Liver (tissue), 9 donors: ENCODE measurements around the gene TM9SF4. TPM values are rescaled to one million over a fixed set of nuclear protein-coding genes. Genes with fewer than 3 reads are reported as not detected.

Experiments used
- DNase-seq: peaks from one replicate; pipeline ENCODE4 v3.0.0-alpha.2; 2017; ENCODE audit warnings: low spot score
- H3K27ac ChIP-seq, 2 donors: one replicate each; pipeline ENCODE4 v1.7.0; 2013; ENCODE audit warnings: inconsistent platforms in 2 of 2, low read length in 2 of 2, control low read depth in 1 of 2, low read depth in 1 of 2, mild to moderate bottlenecking in 1 of 2
- H3K27me3 ChIP-seq, 4 donors: one replicate each; pipeline versions ENCODE4 v1.6.1 to v1.7.0; 2013; ENCODE audit warnings: low read length in 3 of 4, inconsistent platforms in 1 of 4, mild to moderate bottlenecking in 1 of 4, moderate library complexity in 1 of 4; ENCODE audit not compliant: control insufficient read depth in 4 of 4, insufficient read depth in 4 of 4
- H3K36me3 ChIP-seq, 4 donors: one replicate each; pipeline versions ENCODE4 v1.6.1 to v1.7.0; 2013; ENCODE audit warnings: low read length in 3 of 4, mild to moderate bottlenecking in 3 of 4, low read depth in 1 of 4, moderate library complexity in 1 of 4; ENCODE audit not compliant: control insufficient read depth in 4 of 4, insufficient read depth in 3 of 4
- H3K4me1 ChIP-seq, 4 donors: one replicate each; pipeline versions ENCODE4 v1.6.1 to v1.7.0; 2013; ENCODE audit warnings: low read length in 3 of 4, mild to moderate bottlenecking in 3 of 4, moderate library complexity in 1 of 4; ENCODE audit not compliant: control insufficient read depth in 4 of 4, insufficient read depth in 4 of 4
- H3K4me3 ChIP-seq, 3 donors: one replicate each; pipeline versions ENCODE4 v1.6.1 to v1.7.0; 2013; ENCODE audit warnings: low read length in 3 of 3, control low read depth in 1 of 3, low read depth in 1 of 3, mild to moderate bottlenecking in 1 of 3
- H3K9ac ChIP-seq, 2 donors: one replicate each; pipeline ENCODE4 v1.7.0; 2013; ENCODE audit warnings: low read length in 2 of 2, mild to moderate bottlenecking in 2 of 2, moderate library complexity in 2 of 2, control low read depth in 1 of 2, low read depth in 1 of 2
- H3K9me3 ChIP-seq, 4 donors: one replicate each; pipeline versions ENCODE4 v1.6.1 to v1.7.0; 2013; ENCODE audit warnings: low read length in 3 of 4; ENCODE audit not compliant: control insufficient read depth in 4 of 4
- EGR1 ChIP-seq, 2 donors: IDR thresholded peaks; 2 replicates each; pipeline ENCODE4 v1.6.1; 2016 to 2018; ENCODE audit warnings: antibody characterized with exemption in 2 of 2, low read depth in 2 of 2
- FOXA2 ChIP-seq: IDR thresholded peaks from 2 replicates; pipeline ENCODE4 v1.6.1; 2016; ENCODE audit warnings: antibody characterized with exemption
- GABPA ChIP-seq, 2 donors: IDR thresholded peaks in 1 of 2; conservative IDR thresholded peaks in 1 of 2; 2 replicates each; pipeline ENCODE4 v1.6.1; 2016; ENCODE audit warnings: antibody characterized with exemption in 2 of 2, mild to moderate bottlenecking in 1 of 2, moderate library complexity in 1 of 2
- HNF4A ChIP-seq, 2 donors: conservative IDR thresholded peaks; 2 replicates each; pipeline ENCODE4 v1.6.1; 2016; ENCODE audit warnings: antibody characterized with exemption in 2 of 2, mild to moderate bottlenecking in 2 of 2
- HNF4G ChIP-seq: IDR thresholded peaks from 2 replicates; pipeline ENCODE4 v1.6.1; 2016; ENCODE audit warnings: antibody characterized with exemption
- JUND ChIP-seq, 2 donors: IDR thresholded peaks; 2 replicates each; pipeline ENCODE4 v1.6.1; 2016; ENCODE audit warnings: antibody characterized with exemption in 2 of 2
- NR2F2 ChIP-seq: IDR thresholded peaks from 2 replicates; pipeline ENCODE4 v1.6.1; 2016; ENCODE audit warnings: antibody characterized with exemption
- RAD21 ChIP-seq, 2 donors: IDR thresholded peaks; 2 replicates each; pipeline ENCODE4 v1.6.1; 2016; ENCODE audit warnings: antibody characterized with exemption in 2 of 2, mild to moderate bottlenecking in 2 of 2
- RXRA ChIP-seq, 2 donors: IDR thresholded peaks; 2 replicates each; pipeline ENCODE4 v1.6.1; 2017 to 2018; ENCODE audit warnings: antibody characterized with exemption in 2 of 2, mild to moderate bottlenecking in 1 of 2
- TAF1 ChIP-seq: conservative IDR thresholded peaks from 2 replicates; pipeline ENCODE4 v1.6.1; 2016; ENCODE audit warnings: antibody characterized with exemption, mild to moderate bottlenecking
- YY1 ChIP-seq: IDR thresholded peaks from 2 replicates; pipeline ENCODE4 v1.6.1; 2016; ENCODE audit warnings: antibody characterized with exemption, mild to moderate bottlenecking
- WGBS: extraction: QIAGEN DNeasy Blood & Tissue Kit; methylation state at CpG from one replicate; pipeline ENCODE4 v1.1.7; 2013; 5-methylcytosine and 5-hydroxymethylcytosine counted together
- polyA plus RNA-seq, 2 donors: library from polyadenylated mRNA; stranded (reverse) in 1 of 2; unstranded in 1 of 2; fragments of 200-250 nt in 1 of 2; fragments of >200 nt in 1 of 2; fragmentation: Nextera tagmentation in 1 of 2; extraction: Ambion mirVana in 1 of 2; gene quantifications; one replicate each; pipeline versions ENCODE4 v1.2.1 to v1.2.3, GENCODE V29; 2013 to 2015
- total RNA-seq, 2 donors: library from RNA; depleted of rRNA; stranded (reverse); fragments of >200 nt; gene quantifications; one replicate each; pipeline ENCODE4 v1.2.3, GENCODE V29; 2014
- TF ChIP-seq, protein P1 (sequence below): IDR thresholded peaks from 2 replicates; pipeline ENCODE4 v1.6.1; 2016; ENCODE audit warnings: antibody characterized with exemption
- TF ChIP-seq, protein P2 (sequence below): IDR thresholded peaks from 2 replicates; pipeline ENCODE4 v1.6.1; 2016; ENCODE audit warnings: antibody characterized with exemption, mild to moderate bottlenecking
- TF ChIP-seq, protein P3 (sequence below): IDR thresholded peaks from 2 replicates; pipeline ENCODE4 v1.6.1; 2016; ENCODE audit warnings: antibody characterized with exemption
- TF ChIP-seq, protein P4 (sequence below): fragments of 150-350 bp; IDR thresholded peaks from 2 replicates; pipeline ENCODE4 v1.5.1; 2017; ENCODE audit warnings: improper control_type of control experiment, low read depth, low read length; ENCODE audit not compliant: missing input control
- TF ChIP-seq, protein P5 (sequence below): IDR thresholded peaks from 2 replicates; pipeline ENCODE4 v1.6.1; 2016; ENCODE audit warnings: antibody characterized with exemption
- donor health status: healthy.
- donor health status: healthy.
- donor health status: healthy.
- donor health status: healthy.
- donor health status: healthy.

Gene TM9SF4
- total and polyA plus RNA-seq, 4 donors: 15.9 to 26.2 (median 22.2) TPM

DNA sequence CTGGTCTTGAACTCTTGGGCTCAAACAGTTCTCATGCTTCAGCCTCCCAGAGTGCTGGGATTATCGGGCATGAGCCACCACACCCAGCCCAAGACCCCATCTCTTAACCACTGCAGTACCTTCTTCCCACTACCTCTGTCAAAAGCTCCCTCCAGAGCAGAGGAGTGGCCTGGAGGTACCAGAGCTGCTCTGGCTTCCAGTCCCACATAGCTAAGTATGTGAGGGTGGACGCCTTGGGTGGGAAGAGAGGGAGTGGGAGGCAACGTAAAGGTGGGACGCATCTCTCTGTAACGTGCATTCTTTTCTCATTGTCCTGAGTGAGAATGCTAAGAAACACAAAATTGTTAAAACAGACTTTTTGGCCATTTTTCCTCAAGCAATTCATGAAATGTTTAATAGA, 24.5 kb downstream of the TM9SF4 start:
- Histone ChIP-seq H3K4me1 (peaks cover 0 to 3% (median 0%) of the 10 kb centered on the region in 4 donors), H3K27ac (no peak overlapping the region), H3K4me3 (no peak overlapping the region), H3K36me3 (peaks cover 8 to 43% (median 30%) of the 10 kb centered on the region in 4 donors), H3K9me3 (no peaks in the 10 kb centered on the region), H3K9ac (no peak overlapping the region), H3K27me3 (no peaks in the 10 kb centered on the region)
- no peak for DNase-seq
- WGBS: 96% methylated on average over 5 of the region's 5 CpGs
- TF ChIP-seq HNF4A (conservative IDR thresholded peaks at IDR 0.05) (no peak), GABPA (IDR thresholded peaks at IDR 0.05 in 1 of 2, conservative IDR thresholded peaks at IDR 0.05 in 1 of 2) (no peak), RAD21 (IDR thresholded peaks at IDR 0.05) (no peak), JUND (IDR thresholded peaks at IDR 0.05) (no peak), RXRA (IDR thresholded peaks at IDR 0.05) (no peak), FOXA2 (no peak), HNF4G (no peak), EGR1 (IDR thresholded peaks at IDR 0.05; ENCODE audit: low read depth in 2 of 2) (no peak), YY1 (no peak), TAF1 (no peak), NR2F2 (no peak)
- TF ChIP-seq, protein P1, sequence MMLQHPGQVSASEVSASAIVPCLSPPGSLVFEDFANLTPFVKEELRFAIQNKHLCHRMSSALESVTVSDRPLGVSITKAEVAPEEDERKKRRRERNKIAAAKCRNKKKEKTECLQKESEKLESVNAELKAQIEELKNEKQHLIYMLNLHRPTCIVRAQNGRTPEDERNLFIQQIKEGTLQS: no peak
- TF ChIP-seq, protein P2, sequence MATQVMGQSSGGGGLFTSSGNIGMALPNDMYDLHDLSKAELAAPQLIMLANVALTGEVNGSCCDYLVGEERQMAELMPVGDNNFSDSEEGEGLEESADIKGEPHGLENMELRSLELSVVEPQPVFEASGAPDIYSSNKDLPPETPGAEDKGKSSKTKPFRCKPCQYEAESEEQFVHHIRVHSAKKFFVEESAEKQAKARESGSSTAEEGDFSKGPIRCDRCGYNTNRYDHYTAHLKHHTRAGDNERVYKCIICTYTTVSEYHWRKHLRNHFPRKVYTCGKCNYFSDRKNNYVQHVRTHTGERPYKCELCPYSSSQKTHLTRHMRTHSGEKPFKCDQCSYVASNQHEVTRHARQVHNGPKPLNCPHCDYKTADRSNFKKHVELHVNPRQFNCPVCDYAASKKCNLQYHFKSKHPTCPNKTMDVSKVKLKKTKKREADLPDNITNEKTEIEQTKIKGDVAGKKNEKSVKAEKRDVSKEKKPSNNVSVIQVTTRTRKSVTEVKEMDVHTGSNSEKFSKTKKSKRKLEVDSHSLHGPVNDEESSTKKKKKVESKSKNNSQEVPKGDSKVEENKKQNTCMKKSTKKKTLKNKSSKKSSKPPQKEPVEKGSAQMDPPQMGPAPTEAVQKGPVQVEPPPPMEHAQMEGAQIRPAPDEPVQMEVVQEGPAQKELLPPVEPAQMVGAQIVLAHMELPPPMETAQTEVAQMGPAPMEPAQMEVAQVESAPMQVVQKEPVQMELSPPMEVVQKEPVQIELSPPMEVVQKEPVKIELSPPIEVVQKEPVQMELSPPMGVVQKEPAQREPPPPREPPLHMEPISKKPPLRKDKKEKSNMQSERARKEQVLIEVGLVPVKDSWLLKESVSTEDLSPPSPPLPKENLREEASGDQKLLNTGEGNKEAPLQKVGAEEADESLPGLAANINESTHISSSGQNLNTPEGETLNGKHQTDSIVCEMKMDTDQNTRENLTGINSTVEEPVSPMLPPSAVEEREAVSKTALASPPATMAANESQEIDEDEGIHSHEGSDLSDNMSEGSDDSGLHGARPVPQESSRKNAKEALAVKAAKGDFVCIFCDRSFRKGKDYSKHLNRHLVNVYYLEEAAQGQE: no peak
- TF ChIP-seq, protein P3, sequence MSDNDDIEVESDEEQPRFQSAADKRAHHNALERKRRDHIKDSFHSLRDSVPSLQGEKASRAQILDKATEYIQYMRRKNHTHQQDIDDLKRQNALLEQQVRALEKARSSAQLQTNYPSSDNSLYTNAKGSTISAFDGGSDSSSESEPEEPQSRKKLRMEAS: no peak
- TF ChIP-seq, protein P4, sequence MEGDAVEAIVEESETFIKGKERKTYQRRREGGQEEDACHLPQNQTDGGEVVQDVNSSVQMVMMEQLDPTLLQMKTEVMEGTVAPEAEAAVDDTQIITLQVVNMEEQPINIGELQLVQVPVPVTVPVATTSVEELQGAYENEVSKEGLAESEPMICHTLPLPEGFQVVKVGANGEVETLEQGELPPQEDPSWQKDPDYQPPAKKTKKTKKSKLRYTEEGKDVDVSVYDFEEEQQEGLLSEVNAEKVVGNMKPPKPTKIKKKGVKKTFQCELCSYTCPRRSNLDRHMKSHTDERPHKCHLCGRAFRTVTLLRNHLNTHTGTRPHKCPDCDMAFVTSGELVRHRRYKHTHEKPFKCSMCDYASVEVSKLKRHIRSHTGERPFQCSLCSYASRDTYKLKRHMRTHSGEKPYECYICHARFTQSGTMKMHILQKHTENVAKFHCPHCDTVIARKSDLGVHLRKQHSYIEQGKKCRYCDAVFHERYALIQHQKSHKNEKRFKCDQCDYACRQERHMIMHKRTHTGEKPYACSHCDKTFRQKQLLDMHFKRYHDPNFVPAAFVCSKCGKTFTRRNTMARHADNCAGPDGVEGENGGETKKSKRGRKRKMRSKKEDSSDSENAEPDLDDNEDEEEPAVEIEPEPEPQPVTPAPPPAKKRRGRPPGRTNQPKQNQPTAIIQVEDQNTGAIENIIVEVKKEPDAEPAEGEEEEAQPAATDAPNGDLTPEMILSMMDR: no peak

DNA sequence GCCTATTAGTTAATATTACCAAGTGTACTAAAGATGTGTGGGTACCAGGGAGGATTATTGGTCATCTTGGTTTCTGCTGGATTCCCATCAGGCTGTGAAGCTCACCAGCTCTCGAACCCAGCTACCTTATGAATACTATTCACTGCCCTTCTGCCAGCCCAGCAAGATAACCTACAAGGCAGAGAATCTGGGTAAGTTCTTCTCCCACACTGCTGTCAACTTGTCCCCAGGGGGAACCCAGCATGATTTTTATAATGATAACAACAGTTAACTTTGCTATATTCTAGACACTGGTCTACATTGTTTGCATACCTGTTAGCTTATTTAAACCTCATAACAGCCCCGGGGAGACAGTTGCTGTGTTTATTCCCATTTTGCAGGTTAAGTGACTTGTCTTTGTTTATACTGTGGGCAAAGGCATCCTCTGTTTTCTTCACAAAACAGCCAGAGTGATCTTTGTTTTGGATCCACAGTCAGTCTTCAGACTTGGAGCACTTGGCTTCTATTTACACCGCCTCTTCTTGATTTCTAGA, 26.5 kb downstream of the TM9SF4 start:
- WGBS: 91% methylated on average over 3 of the region's 3 CpGs
- H3K4me3 ChIP-seq: no peak overlapping the region
- TF ChIP-seq, protein P5, sequence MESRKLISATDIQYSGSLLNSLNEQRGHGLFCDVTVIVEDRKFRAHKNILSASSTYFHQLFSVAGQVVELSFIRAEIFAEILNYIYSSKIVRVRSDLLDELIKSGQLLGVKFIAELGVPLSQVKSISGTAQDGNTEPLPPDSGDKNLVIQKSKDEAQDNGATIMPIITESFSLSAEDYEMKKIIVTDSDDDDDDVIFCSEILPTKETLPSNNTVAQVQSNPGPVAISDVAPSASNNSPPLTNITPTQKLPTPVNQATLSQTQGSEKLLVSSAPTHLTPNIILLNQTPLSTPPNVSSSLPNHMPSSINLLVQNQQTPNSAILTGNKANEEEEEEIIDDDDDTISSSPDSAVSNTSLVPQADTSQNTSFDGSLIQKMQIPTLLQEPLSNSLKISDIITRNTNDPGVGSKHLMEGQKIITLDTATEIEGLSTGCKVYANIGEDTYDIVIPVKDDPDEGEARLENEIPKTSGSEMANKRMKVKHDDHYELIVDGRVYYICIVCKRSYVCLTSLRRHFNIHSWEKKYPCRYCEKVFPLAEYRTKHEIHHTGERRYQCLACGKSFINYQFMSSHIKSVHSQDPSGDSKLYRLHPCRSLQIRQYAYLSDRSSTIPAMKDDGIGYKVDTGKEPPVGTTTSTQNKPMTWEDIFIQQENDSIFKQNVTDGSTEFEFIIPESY: no peak
- TF ChIP-seq RXRA (IDR thresholded peaks at IDR 0.05) (no peak), HNF4G (no peak), RAD21 (IDR thresholded peaks at IDR 0.05) (no peak), HNF4A (conservative IDR thresholded peaks at IDR 0.05) (no peak), FOXA2 (no peak), NR2F2 (no peak), EGR1 (IDR thresholded peaks at IDR 0.05; ENCODE audit: low read depth in 2 of 2) (no peak)
- TF ChIP-seq, protein P4: no peak
- TF ChIP-seq, protein P1: no peak
- TF ChIP-seq, protein P2: no peak

More for the DNA sequence above, 26.5 kb downstream of the TM9SF4 start:
- peaks cover 0 to under 1% (median 0%) of the 10 kb centered on the region in 4 donors for H3K4me1 ChIP-seq
- H3K9me3 ChIP-seq: no peaks in the 10 kb centered on the region
- H3K27ac ChIP-seq: no peak overlapping the region
- no peak for DNase-seq
- no peaks in the 10 kb centered on the region for H3K27me3 ChIP-seq
- H3K36me3 ChIP-seq: peaks cover 8 to 59% (median 38%) of the 10 kb centered on the region in 4 donors
- no peak overlapping the region for H3K9ac ChIP-seq
